K562 (cell line): ENCODE data around the gene TMOD2. TPM values are rescaled to one million over a fixed set of nuclear protein-coding genes. Genes with fewer than 3 reads are reported as not detected.

Source experiments
- CCNT2 ChIP-seq: IDR thresholded peaks from 2 replicates; pipeline ENCODE4 v1.6.1; 2011; ENCODE audit warnings: borderline replicate concordance, low read depth, mild to moderate bottlenecking, moderate library complexity, mixed read lengths, low read length; ENCODE audit not compliant: insufficient read length; ENCODE audit errors: extremely low read depth
- EP300 ChIP-seq: IDR thresholded peaks from 2 replicates; pipeline ENCODE4 v1.6.1; 2012; ENCODE audit warnings: low read length, improper control_type of control experiment
- EP400 ChIP-seq: fragments of 450-650 bp; IDR thresholded peaks from 2 replicates; pipeline ENCODE4 v1.6.1; 2017; ENCODE audit warnings: antibody characterized with exemption, mild to moderate bottlenecking, moderate library complexity
- FOXP1 ChIP-seq: sonication (generic); formaldehyde crosslinking; IDR thresholded peaks from 2 replicates; pipeline ENCODE4 v1.8.0; 2022; ENCODE audit warnings: mild to moderate bottlenecking, missing genetic modification reagents
- HMGN3 ChIP-seq: IDR thresholded peaks from 2 replicates; pipeline ENCODE4 v1.6.1; 2011; ENCODE audit warnings: borderline replicate concordance, low read depth, mild to moderate bottlenecking, mixed read lengths, low read length; ENCODE audit not compliant: insufficient read length; ENCODE audit errors: extremely low read depth
- KDM1A ChIP-seq, 2 experiments: fragments of 450-650 bp; IDR thresholded peaks; 2 replicates each; pipeline ENCODE4 v1.6.1; 2016; ENCODE audit warnings: mild to moderate bottlenecking in 2 of 2
- KDM4B ChIP-seq, 2 experiments: fragments of 450-650 bp in 1 of 2; sonication (generic) in 1 of 2; IDR thresholded peaks; 2 replicates each; pipeline ENCODE4 v1.6.1; 2016 to 2017; ENCODE audit warnings: borderline replicate concordance in 2 of 2, antibody characterized with exemption in 1 of 2, low read depth in 1 of 2, mild to moderate bottlenecking in 1 of 2
- KHSRP ChIP-seq: fragments of 450-650 bp; IDR thresholded peaks from 2 replicates; pipeline ENCODE4 v1.6.1; 2017
- MEIS2 ChIP-seq: fragments of 450-650 bp; IDR thresholded peaks from 2 replicates; pipeline ENCODE4 v1.6.1; 2014; ENCODE audit warnings: mild to moderate bottlenecking; ENCODE audit not compliant: partially characterized antibody
- MTA1 ChIP-seq: fragments of 450-650 bp; IDR thresholded peaks from 2 replicates; pipeline ENCODE4 v1.6.1; 2017; ENCODE audit warnings: borderline replicate concordance
- NRF1 ChIP-seq, 2 experiments: fragments of 450-650 bp; IDR thresholded peaks in 1 of 2; conservative IDR thresholded peaks in 1 of 2; 2 replicates each; pipeline ENCODE4 v1.6.1; 2014; ENCODE audit warnings: mild to moderate bottlenecking in 2 of 2
- PRPF4 ChIP-seq: fragments of 200-400 bp; formaldehyde crosslinking; IDR thresholded peaks from one replicate; pipeline ENCODE4 v1.6.1; 2017; ENCODE audit warnings: low read length, low read depth, mild to moderate bottlenecking; ENCODE audit not compliant: insufficient read depth, poor library complexity, severe bottlenecking
- RAD51 ChIP-seq: fragments of 450-650 bp; IDR thresholded peaks from 2 replicates; pipeline ENCODE4 v1.7.1; 2016; ENCODE audit warnings: low read depth, mild to moderate bottlenecking, borderline replicate concordance
- RBBP5 ChIP-seq: fragments of 200-600 bp; sonication (generic); IDR thresholded peaks from 2 replicates; pipeline ENCODE4 v1.6.1; 2012; ENCODE audit warnings: borderline replicate concordance, mild to moderate bottlenecking, low read length, control low read depth, inconsistent platforms; ENCODE audit not compliant: insufficient read depth, poor library complexity, severe bottlenecking
- SMAD4 ChIP-seq: fragments of 250-450 bp; sonication (Bioruptor Pico); conservative IDR thresholded peaks from 2 replicates; pipeline ENCODE4 v1.8.0; 2021; ENCODE audit warnings: inconsistent platforms, mild to moderate bottlenecking, moderate library complexity
- SMARCA4 ChIP-seq: fragments of 450-650 bp; IDR thresholded peaks from 2 replicates; pipeline ENCODE4 v1.6.1; 2016
- SPI1 ChIP-seq: IDR thresholded peaks from 2 replicates; pipeline ENCODE4 v1.6.1; 2011; ENCODE audit warnings: low read depth, low read length, control low read depth, borderline replicate concordance
- TAF15 ChIP-seq: fragments of 200-400 bp; formaldehyde crosslinking; IDR thresholded peaks from 2 replicates; pipeline ENCODE4 v1.6.1; 2017; ENCODE audit warnings: mild to moderate bottlenecking, low read depth, low read length, moderate library complexity
- TEAD4 ChIP-seq, 2 experiments: sonication (generic) in 1 of 2; formaldehyde crosslinking in 1 of 2; IDR thresholded peaks; 2 replicates each; pipeline versions ENCODE4 v1.6.1 to v1.8.0; 2012 to 2022; ENCODE audit warnings: borderline replicate concordance in 1 of 2, inconsistent platforms in 1 of 2, low read length in 1 of 2, mild to moderate bottlenecking in 1 of 2, missing genetic modification reagents in 1 of 2
- ZNF184 ChIP-seq: sonication (generic); formaldehyde crosslinking; IDR thresholded peaks from 2 replicates; pipeline ENCODE4 v1.5.0; 2020; ENCODE audit warnings: missing genetic modification reagents
- ZNF431 ChIP-seq: sonication (generic); formaldehyde crosslinking; IDR thresholded peaks from 2 replicates; pipeline ENCODE4 v1.8.0; 2022; ENCODE audit warnings: mild to moderate bottlenecking, missing genetic modification reagents
- polyA plus RNA-seq, 8 experiments: library from polyadenylated mRNA; depleted of rRNA in 4 of 8; stranded (reverse) in 5 of 8; unstranded in 3 of 8; fragments of >200 nt; fragmentation: Nextera tagmentation in 2 of 8; fragmentation: Illumina TruSeq in 1 of 8; extraction: Ambion mirVana in 2 of 8; extraction: Trizol in 1 of 8; gene quantifications; 2 replicates each; pipeline versions ENCODE4 v1.2.1 to v1.2.3, GENCODE V29; 2011 to 2014; ENCODE audit warnings: inconsistent platforms in 1 of 8, missing spikeins in 1 of 8
- total RNA-seq, 7 experiments: library from RNA; depleted of rRNA in 6 of 7; stranded (reverse); fragments of >200 nt in 6 of 7; fragmentation: Illumina TruSeq in 2 of 7; extraction: Trizol in 2 of 7; gene quantifications; 2 replicates each; pipeline versions ENCODE4 v1.2.1 to v1.2.3, GENCODE V29; 2011 to 2021; ENCODE audit warnings: low replicate concordance in 1 of 7
- TF ChIP-seq, protein P1 (sequence below): sonication (generic); formaldehyde crosslinking; IDR thresholded peaks from 2 replicates; pipeline ENCODE4 v1.8.0; 2022; ENCODE audit warnings: mild to moderate bottlenecking, low read depth, missing genetic modification reagents
- TF ChIP-seq, protein P2 (sequence below): fragments of 200-800 bp; sonication (Bioruptor generic); IDR thresholded peaks from 2 replicates; pipeline ENCODE4 v1.6.1; 2017; ENCODE audit warnings: missing genetic modification characterization, missing compliant biosample characterization
- TF ChIP-seq, protein P3 (sequence below), 2 experiments: IDR thresholded peaks; 2 replicates each; pipeline ENCODE4 v1.6.1; 2011; ENCODE audit warnings: borderline replicate concordance in 1 of 2, control low read depth in 1 of 2, low read depth in 1 of 2, low read length in 1 of 2, mild to moderate bottlenecking in 1 of 2, mixed read lengths in 1 of 2, moderate library complexity in 1 of 2; ENCODE audit not compliant: insufficient read depth in 1 of 2, insufficient read length in 1 of 2, poor library complexity in 1 of 2, severe bottlenecking in 1 of 2; ENCODE audit errors: extremely low read depth in 1 of 2

Gene TMOD2
- total and polyA plus RNA-seq, 9 of the 15 experiments (the other 6 are each of a cell fraction or from before 2014, with no cell fraction given) = 0.49 to 3.8 (median 3.0) TPM

GRCh38 chr15:51828621-51829375 is 77.4 kb downstream of the TMOD2 start (continued):
- TF ChIP-seq, protein P1, sequence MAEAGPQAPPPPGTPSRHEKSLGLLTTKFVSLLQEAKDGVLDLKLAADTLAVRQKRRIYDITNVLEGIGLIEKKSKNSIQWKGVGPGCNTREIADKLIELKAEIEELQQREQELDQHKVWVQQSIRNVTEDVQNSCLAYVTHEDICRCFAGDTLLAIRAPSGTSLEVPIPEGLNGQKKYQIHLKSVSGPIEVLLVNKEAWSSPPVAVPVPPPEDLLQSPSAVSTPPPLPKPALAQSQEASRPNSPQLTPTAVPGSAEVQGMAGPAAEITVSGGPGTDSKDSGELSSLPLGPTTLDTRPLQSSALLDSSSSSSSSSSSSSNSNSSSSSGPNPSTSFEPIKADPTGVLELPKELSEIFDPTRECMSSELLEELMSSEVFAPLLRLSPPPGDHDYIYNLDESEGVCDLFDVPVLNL = no peak
- no peak for TF ChIP-seq PRPF4
- TF ChIP-seq MTA1 = 0 out of 2 replicates have a peak, but pooled peaks have one; percentile 25
- no peak for TF ChIP-seq HMGN3
- no peak for TF ChIP-seq FOXP1 (CRISPR knock-in tag)
- peak; percentile 74; the same call in 1 of the 2 replicates for TF ChIP-seq SMARCA4
- TF ChIP-seq KDM1A (IDR thresholded peaks at IDR 0.05) = peak; percentile 57 to 66
- TF ChIP-seq, protein P2, sequence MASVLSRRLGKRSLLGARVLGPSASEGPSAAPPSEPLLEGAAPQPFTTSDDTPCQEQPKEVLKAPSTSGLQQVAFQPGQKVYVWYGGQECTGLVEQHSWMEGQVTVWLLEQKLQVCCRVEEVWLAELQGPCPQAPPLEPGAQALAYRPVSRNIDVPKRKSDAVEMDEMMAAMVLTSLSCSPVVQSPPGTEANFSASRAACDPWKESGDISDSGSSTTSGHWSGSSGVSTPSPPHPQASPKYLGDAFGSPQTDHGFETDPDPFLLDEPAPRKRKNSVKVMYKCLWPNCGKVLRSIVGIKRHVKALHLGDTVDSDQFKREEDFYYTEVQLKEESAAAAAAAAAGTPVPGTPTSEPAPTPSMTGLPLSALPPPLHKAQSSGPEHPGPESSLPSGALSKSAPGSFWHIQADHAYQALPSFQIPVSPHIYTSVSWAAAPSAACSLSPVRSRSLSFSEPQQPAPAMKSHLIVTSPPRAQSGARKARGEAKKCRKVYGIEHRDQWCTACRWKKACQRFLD = peak; percentile 45; the same call in 1 of the 2 replicates
- TF ChIP-seq NRF1 (conservative IDR thresholded peaks at IDR 0.05 in 1 of 2, IDR thresholded peaks at IDR 0.05 in 1 of 2) = no peak
- no peak for TF ChIP-seq CCNT2
- peak; percentile 99 for TF ChIP-seq MEIS2
- peak; percentile 66 for TF ChIP-seq EP400
- no peak for TF ChIP-seq TAF15
- TF ChIP-seq SPI1 = no peak
- TF ChIP-seq ZNF184 (CRISPR knock-in tag) = no peak
- TF ChIP-seq, protein P3, sequence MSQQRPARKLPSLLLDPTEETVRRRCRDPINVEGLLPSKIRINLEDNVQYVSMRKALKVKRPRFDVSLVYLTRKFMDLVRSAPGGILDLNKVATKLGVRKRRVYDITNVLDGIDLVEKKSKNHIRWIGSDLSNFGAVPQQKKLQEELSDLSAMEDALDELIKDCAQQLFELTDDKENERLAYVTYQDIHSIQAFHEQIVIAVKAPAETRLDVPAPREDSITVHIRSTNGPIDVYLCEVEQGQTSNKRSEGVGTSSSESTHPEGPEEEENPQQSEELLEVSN (IDR thresholded peaks at IDR 0.05; ENCODE audit: borderline replicate concordance in 1 of 2, extremely low read depth in 1 of 2, insufficient read depth in 1 of 2, insufficient read length in 1 of 2, low read depth in 1 of 2, low read length in 1 of 2, poor library complexity in 1 of 2, severe bottlenecking in 1 of 2) = no peak
- TF ChIP-seq SMAD4 (CRISPR knock-in tag) = no peak
- no peak for TF ChIP-seq KDM4B (IDR thresholded peaks at IDR 0.05; ENCODE audit: borderline replicate concordance in 2 of 2, low read depth in 1 of 2)
- TF ChIP-seq RAD51 = 0 out of 2 replicates have a peak, but pooled peaks have one; percentile 20
- no peak for TF ChIP-seq RBBP5
- TF ChIP-seq ZNF431 (CRISPR knock-in tag) = no peak
- TF ChIP-seq EP300 = peak; percentile 52; the same call in 1 of the 2 replicates
- TF ChIP-seq KHSRP = 0 out of 2 replicates have a peak, but pooled peaks have one; percentile 28
- TF ChIP-seq TEAD4 (IDR thresholded peaks at IDR 0.05; ENCODE audit: low read length) = peak; percentile 69
- TF ChIP-seq TEAD4 (CRISPR knock-in tag; IDR thresholded peaks at IDR 0.05; ENCODE audit: borderline replicate concordance) = no peak
